Activated effector memory CD4-positive, alpha-beta T cell treated with anti-CD3 and anti-CD28 coated beads, Interleukin-2, amount 50 U/mL, for 16 hours (primary cell): ENCODE data around the gene YJEFN3.

Source experiments
- DNase-seq: peaks from one replicate; pipeline ENCODE4 v3.0.0-alpha.2; 2020

The YJEFN3 gene, protein sequence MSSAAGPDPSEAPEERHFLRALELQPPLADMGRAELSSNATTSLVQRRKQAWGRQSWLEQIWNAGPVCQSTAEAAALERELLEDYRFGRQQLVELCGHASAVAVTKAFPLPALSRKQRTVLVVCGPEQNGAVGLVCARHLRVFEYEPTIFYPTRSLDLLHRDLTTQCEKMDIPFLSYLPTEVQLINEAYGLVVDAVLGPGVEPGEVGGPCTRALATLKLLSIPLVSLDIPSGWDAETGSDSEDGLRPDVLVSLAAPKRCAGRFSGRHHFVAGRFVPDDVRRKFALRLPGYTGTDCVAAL

GRCh38 chr19:19528721-19529490 lies at the start of gene YJEFN3:
Gene YJEFN3 (plus strand): TSS chr19:19528911. CDS start chr19:19528933, 22 bp downstream.
- no peak for DNase-seq

GRCh38 chr19:19480688-19481087 lies 48.0 kb upstream of the YJEFN3 start:
- no peak for DNase-seq

GRCh38 chr19:19482809-19483596 lies 45.7 kb upstream of the YJEFN3 start:
- no peak for DNase-seq

GRCh38 chr19:19485161-19485997 lies 43.3 kb upstream of the YJEFN3 start:
- no peak for DNase-seq

DNA sequence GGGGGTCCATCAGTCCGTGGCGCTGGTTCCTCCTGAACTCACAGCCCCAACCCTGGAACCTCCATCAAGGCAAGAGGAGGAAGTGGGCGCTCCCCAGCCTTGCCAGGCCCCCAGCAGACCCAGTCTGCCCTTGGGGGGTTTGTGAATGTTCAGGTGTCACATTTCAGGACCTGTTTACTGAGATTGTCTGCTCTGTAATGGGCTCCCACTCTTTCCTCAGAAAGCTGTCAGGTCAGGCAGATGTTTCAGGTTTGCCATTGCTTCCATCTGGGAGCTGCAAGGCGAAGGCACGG lies 42.8 kb upstream of the YJEFN3 start:
- no peak for DNase-seq

DNA sequence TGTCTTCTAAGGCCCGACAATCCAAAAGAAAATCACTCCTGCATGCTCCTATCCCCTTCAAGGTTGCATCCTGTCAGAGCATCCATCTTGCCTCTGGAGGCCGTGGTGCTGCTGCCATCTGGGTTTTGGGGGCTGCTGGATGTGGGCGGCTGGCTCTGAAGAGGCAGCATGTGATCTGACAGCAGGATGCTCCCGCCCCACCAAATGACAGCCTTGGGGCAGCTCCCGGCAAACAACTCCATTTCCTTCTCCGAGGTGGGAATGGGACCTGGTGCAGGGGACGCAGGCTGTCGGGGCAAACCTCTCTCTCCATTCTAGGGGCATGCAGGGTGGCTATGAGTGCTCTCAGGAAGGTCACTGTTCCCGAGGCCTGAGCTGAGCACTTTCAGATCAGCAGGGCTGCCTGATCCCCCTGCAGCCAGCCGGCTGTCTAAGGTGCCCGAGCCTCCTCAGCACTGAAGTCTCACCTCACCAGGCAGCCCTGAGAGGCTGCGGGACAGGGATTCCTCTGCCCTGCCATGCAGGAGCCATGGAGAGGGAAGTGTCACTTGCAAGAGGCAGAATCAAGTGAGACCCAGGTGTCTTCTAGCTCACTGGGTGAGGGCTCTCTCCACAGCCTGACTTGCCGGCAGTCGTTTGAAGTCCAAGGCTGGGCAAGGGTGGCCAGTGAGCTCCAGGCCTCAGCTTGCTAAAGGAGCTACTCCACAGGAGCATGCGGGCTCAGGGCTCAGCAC lies 42.2 kb upstream of the YJEFN3 start:
- DNase-seq, result no peak

DNA sequence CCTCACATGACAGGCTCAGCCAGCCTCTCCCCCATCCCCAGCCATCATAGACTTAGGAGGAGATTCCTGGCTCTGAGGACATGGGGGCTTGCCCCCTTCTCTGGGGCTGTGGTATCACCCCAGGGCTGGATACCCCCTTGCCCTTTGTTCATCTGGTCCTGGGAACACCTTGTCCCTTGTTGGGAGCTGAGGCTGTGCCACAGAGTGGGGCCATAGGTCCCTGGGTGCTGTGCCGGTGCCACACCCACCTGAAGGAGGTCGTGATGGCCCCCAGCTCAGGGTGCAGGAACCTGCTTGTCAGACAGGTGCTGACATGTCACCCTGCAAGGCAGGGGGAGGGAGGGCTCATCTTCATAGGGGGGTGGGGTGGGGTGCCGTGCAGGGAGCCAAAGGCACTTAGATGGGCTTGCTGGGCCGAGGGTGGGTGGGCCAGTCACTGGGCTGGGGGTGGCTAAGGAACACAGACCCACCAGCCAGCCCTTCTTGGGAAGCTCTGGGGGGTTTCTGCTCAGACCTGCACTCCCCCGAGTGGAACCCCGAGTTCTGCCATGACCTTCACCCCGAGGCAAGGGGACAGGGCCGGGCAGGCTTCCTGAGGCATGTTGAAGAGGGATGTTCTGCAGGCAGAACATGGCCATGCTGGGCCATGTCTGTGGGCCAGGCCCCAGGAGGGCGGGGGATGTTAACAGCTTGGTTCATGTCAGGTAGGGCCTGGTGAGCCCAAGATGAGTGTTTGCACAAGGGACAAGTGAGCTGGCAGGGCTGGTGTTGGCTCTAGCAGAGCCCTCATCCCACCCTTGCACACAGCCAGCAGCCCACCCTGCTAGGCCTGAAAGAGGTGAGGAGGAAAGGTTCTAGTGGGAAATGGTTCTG lies 41.4 kb upstream of the YJEFN3 start:
- no peak for DNase-seq

DNA sequence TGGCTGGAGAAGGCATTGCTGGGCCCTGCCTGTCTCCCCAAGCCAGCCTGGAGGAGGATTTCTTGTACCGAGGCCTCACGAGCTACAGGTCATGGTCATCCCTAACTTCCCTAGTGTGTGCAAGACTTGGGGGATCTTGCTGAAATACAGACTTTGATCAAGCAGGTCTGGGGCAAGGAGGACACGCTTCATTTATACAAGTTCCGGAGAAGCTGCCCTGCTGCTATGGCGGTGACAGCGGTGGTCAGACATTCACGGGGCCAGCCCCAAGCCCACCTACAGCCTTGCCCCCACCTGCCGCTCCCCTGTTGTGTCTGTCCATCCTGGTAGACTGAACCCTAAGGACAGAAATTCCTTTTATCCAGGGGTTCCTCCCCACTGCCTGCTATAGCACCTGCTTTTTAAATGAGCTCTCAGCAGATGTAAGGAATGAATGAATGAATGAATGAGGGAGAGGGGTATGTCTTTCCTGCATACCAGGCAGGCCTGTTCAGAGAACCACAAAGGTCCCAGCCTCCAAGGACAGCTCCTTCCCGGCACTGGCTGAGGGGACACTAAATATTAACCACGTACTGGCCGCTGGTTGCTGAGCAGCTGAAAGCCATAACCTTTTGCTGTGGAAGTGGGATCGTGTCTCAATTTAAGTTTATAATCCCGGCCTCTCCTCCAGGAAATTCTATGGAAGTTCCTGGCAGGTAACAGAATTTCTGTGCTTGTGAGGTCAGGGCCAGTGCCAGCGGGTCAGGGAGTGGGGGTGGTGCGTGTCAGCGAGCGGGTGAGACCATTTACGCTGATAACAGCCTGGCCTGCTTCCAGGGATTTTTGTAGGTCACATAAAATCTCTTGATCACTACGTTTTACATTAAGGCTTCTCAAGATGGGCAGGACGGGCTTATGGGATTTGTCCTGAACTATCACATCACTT lies 40.5 kb upstream of the YJEFN3 start:
- DNase-seq, result no peak

- peak; percentile 96 for DNase-seq
Observed at GRCh38 chr19:19488875-19489690, 39.6 kb upstream of the YJEFN3 start.

DNA sequence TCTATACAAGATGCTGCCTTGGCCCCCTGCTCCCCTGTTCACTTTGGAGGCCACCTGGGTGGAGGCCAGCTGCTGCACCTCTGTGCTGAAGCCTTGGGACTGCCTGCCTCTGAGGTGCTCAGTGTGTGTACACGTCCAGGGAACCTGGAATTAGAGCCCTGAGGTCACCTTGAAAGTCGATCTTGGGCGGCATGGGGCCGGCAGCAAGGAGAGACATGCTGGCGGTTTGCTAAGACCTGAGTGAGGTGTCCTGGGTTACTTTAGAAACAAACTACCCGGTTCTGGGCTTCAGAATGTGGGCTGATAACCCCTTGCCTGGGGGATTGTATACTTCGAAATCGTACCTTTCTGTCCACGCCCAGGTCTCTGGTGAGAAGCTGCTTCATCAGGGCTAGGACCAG lies 38.9 kb upstream of the YJEFN3 start:
- no peak for DNase-seq

DNA sequence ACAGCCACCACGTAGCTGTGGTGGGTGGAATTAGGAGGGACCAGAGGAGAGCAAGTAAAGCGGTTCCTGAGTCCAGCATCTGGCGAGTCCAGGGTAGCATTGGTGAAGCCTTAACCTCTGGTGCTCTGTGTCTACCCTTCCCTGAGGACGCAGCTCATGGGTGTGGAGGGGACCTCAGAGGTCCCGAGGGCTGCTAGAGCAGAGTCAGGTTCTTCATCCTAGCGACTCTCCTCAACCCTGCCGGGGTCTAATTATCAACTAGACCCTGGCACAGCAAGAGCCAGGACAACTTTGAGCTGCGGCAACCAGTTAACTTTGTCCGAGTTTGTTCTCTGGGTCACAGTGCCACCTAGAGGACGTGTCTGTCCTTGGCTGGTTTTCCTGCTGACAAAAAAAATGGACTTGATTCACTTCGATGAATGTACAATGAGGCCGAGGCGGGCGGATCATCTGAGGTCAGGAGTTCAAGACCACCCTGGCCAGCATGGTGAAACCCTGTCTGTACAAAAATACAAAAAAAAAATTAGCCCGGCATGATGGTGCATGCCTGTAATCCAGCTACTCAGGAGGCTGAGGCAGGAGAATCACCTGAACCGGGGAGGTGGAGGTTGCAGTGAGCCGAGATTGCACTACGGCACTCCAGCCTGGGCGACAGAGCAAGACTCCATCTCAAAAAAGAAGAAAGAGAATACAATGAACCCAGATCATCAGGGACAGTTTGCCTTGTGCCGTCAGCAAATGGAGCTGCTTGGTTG lies 38.3 kb upstream of the YJEFN3 start:
- DNase-seq, result peak; percentile 92

GRCh38 chr19:19491321-19492025 lies 37.2 kb upstream of the YJEFN3 start:
- no peak for DNase-seq

- no peak for DNase-seq
Observed at GRCh38 chr19:19492026-19492610, 36.6 kb upstream of the YJEFN3 start.

DNA sequence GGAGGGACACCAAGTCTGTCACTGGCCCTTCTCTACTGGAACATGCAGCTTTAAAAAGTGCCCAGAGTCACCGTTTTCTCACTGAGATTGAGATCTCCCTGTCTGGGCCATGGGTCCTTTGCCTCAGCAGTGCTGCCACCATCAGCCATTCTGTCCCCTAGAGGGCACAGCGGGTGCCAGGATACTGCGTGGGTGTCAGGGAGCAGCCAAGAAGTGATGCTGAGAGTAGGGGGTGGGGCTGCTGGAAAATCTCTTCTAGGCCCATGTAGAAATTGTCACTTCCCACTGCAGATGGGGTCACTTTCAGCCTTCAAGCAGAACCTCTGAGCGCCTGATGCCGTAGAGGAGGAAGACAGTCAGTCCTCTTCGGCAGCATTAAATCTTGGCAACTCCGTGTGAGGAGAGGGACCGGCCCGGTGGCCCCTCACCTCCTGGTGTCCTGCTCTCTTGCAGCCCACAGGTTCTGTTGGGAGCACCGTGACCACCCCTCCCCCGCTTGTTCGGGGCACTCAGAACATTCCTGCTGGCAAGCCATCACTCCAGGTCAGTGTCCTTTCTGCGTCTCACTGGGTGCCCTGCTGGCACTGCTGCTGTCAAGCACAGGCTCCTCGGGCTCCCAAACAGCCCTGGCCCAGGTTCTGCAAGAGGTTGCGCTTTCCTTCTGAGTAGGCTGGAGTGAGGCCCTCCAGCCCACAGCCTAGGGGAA lies 34.7 kb upstream of the YJEFN3 start:
- DNase-seq, result peak; percentile 63

- no peak for DNase-seq
Observed at GRCh38 chr19:19495614-19496603, 32.8 kb upstream of the YJEFN3 start.
